GM18868 (cell line): ENCODE measurements around the gene CRYZL1.

Experiments used
- ATAC-seq: cut with Tn5 transposase; IDR thresholded peaks from one replicate; pipeline ENCODE4 v1.9.1; 2021; ENCODE audit warnings: mild to moderate bottlenecking, moderate library complexity; ENCODE audit not compliant: unreplicated experiment

CRYZL1 gene

DNA sequence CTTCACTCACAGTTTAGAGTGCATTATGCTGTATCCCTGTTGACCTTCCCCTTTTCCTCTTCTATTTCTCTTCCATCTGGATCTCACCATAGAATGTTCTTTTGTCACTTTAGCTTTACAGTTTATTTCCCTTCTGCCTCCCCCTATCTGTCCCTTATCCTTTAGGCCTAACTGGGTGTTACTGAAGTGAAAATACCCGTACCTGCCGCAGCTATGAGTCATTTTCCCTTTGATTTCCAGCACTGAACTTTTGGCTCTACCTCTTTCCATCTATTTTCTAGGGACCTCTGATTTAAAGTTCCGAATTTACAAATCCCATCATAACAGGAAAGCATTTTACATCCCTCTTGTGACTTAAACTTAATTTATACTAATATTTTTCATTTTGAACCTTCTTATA lies 20.5 kb upstream of the CRYZL1 start:
- ATAC-seq, result no peak

DNA sequence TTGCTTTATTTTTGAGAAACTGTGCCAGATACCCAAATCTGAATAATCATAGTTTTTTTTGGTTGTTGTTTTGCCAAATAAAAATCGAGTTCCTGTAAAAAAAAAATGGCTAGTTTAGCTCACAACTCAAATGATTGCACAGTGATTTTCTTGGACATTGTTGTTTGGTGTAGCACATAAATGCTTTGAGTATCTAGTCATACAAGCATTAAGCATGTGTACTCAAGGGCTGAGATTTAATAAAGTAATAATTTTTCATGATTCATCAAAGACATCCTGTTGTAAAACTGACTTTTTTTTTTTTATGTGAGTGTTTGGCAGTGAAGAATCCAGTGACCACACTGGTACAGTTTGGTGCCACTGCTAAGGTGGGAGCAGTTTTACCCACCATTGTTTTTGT lies 19.6 kb upstream of the CRYZL1 start:
- no peak for ATAC-seq

DNA sequence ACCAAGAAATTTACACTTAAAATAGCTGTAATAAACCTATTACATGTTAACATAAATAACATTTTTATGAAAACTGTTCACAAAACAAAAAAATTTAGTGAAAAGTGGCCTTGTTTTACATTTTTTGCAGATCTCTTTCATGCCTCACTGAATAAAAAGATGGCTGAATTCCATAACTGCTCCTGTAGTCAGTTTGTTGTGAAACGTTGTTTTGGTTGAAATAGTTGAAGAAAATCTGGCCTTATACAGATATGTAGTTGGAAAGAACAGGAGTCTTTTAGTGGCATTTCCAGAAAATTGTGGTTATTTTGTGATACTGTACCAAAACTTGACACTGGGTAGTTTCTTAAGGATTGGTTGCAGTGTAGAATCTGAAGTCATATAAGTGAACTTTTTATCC lies 18.9 kb upstream of the CRYZL1 start:
- no peak for ATAC-seq

DNA sequence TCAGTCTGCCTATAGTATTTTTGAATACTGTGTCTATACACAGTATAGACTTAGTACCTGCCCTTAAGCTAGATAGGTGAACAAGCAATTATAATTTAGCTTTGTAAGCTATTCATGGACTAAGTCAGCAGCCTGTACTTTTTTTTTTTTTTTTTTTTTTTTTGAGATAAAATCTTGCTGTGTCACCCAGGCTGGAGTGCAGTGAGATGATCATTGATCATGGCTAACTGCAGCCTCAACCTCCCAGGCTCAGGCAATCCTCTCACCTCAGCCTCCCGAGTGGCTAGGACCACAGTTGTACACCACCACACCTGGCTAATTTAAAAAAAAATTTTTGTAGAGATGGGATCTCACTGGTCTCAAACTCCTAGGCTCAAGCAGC lies 18.0 kb upstream of the CRYZL1 start:
- ATAC-seq, result no peak

DNA sequence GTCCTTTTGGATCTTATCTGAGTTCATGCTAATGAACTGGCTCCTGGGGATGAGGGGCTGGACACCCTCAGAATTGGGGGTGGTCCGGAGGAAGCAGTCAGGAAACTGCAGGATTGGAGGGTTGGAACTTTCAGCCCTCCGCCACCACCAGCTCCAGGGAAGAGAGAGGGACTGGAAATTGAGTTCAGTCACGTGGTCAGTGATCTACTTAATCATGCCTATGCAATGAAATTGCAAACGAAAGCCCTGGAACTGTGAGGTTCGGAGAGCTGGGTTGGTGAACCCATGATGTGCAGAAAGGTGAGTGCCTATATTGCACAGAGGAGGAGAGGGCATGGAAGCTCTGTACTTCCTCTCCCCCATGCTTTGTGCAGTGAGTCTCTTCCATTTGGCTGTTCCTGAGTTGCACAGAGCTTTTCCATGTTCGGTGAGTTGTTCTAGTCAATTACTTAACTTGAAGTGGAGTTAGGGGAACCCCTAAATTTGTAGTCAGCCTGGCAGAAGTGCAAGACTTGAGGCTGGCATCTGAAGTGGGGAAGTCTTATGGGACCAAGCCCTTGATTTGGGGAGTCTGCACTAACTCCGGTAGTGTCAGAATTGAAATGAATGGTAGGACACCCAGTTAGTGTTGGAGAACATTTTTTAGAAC lies 17.5 kb upstream of the CRYZL1 start:
- no peak for ATAC-seq

DNA sequence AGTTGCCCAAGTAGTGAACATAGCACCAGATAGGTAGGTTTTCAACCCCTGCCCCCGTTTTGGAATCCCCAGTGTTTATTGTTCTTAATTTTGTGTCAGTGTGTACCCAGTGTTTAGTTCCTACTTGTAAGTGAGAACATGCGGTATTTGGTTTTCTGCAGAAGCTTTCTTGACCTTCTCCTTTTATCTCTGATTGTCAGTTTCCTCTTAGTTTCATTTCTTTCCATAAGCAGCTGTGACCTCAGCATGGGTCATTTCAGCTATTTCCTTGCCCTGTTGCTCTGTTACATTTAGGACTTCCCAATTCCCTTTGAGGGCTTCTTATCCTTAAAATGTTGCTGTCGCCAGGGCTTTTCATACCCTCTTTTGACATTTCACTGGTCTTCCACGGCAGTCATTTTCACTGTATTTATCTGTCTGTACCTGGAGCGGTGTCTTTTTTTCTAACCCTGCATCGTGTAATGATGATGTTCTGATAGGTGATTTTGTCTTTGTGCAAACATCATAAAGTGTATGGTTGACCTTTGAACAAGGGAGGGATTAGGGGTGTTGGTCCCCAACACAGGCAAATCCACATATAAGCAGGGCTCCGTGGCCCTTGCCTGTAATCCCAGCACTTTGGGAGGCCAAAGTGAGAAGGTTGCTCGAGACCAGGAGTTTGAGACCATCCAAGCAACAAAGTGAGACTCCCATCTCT lies 15.7 kb upstream of the CRYZL1 start:
- no peak for ATAC-seq

DNA sequence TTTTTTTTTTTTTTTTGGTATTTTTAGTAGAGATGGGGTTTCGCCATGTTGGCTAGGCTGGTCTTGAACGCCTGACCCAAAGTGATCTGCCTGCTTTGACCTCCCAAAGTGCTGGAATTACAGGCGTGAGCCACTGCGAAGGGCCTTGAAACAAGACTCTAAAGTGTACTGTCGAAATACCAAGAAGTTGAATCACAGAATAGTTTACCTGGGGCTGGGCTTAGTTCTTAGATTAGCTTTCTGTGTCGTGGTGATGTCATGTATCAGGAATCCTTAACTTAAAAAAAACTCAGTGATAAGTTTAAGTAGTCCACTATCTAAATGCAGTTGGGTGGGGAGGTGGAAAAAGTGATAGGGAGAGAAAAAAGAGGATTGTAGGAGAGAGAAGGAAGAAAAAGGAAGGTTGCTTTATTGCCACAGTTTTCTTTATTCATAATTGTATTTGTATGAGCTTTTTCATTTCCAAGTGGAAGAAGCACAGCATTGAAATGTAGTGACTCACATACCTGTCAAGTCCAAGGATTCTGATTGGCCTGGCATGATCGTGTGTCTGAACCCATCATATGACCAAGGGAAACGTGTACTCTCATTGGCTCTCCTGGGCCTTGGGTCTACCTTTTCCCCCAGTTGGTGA lies 14.2 kb upstream of the CRYZL1 start:
- no peak for ATAC-seq

DNA sequence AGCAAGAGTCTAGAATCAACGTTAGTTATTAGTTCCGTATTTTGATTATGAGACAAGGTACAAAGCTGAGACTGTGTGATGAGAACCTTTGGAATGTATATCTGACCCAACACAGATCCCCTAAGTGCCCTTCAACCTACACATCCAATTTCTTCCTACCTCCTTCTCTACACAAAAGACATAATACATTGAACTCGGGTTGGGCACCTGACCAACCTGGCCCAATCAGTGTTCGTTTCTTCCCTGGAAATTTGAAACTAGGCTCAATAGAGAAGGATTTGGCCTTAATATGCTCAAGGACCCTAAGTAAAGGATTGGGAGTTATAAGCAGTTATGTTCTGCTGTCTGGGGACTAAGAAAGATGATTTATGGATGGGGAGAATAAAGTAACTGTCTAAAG lies 12.9 kb upstream of the CRYZL1 start:
- no peak for ATAC-seq

DNA sequence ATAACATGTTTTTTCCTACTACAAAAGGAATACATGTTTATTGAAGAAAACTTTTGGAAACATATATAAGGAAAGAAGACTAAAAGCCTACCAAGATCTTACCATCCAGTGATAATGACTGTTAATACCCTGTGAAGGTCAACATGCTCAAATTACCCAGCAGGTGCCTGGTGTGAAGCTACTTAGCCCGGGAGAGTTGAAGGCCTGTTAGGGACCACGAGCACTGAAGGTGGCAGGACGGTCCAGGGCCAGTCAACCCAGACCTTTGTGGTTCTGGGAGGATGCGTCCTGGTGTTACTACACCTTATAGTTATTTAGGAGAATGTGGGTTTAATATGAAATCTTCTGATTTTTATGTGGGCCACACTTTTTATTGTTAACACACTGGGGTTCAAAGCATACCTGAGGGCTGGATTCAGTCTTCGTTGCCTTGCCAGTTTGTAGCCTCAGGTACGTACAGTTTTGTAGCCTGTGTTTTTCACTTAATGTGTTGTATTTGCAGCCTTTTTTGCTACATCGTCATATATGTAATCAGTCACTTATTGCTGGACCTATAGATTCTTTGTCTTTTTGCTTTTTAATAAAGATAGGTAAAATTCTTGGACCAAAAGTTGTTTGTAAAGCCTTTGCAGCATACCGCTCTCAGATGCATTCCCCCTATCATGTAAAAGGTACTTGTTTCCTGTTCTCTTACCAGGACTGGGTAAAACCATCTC lies 10.6 kb upstream of the CRYZL1 start:
- ATAC-seq, result no peak

DNA sequence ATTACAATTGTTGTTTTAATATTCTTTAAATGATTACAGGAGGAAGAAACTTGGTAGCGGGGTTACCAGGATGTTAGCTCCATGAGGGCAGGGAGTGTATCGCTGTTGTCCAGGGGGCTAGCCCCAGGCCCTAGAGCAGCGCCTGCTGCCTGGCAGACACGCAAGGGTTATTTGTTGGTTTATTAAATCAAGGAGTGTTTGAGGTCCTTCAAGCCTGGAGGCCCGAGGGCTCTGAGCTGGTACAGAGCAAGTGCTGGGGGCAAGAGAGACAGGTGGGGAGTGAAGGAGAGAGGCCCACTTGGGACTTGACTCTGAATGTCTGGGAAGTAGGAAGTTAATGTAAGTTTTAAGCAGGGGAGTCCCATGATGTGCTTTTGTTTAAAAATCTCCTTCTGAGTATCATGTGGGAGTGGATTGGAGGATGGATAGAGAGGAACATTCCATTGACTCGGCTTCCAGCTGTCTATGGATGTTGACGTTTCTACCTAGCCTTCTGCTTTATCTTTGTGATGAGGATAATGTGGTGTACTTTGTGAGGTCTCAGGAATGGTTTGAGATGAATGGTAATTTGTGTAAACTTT lies 9.5 kb upstream of the CRYZL1 start:
- ATAC-seq, result no peak

DNA sequence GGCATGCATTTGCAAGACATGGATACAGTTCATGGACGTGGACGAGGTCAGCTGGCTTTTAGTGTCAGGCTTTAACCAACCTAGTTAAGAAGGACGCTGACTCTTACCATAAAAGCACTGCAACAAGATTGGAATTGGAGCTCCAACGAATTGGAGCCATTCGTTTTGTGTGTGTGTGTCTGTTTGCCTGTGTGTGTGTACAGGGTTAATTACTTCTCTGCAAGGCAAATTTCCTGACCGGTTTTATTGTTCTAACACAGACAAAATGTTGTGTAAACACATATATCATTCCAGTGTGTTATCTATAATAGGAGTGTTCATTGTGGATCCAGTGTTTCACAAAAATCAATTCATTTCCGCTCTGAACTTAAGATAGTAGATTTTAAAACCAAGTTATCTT lies 8.7 kb upstream of the CRYZL1 start:
- no peak for ATAC-seq

DNA sequence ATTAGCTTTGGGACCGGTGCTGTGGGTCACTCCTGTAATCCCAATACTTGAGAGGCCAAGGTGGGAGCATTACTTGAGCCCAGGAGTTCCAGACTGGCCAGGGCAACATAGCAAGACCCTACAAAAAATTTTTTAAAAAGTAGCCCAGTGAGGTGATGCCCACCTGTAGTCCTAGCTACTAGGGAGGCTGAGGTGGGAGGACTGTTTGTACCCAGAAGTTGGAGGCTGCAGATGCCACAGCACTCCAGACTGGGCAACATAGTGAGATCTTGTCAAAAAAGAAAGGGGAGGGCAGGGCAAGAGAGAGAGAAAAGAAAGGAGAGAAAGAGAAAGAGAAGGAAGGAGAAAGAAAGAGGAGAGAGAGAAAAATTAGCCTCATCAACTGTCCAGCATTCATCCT lies 7.0 kb upstream of the CRYZL1 start:
- ATAC-seq, result no peak

DNA sequence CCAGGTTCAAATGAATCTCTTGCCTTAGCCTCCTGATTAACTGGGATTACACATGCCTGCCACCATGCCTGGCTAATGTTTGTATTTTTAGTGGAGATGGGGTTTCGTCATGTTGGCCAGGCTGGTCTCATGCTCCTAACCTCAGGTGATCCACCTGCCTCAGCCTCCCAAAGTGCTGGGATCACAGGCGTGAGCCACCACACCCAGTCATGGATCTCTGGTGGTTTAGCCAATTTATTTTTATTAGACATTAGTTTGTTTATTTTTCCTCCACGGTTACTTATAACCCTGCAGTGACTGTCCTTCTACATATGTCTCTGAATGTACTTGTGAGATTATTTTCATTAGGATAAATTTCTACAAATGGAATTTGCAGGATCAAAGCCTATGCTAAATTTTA lies 6.0 kb upstream of the CRYZL1 start:
- ATAC-seq, result no peak

DNA sequence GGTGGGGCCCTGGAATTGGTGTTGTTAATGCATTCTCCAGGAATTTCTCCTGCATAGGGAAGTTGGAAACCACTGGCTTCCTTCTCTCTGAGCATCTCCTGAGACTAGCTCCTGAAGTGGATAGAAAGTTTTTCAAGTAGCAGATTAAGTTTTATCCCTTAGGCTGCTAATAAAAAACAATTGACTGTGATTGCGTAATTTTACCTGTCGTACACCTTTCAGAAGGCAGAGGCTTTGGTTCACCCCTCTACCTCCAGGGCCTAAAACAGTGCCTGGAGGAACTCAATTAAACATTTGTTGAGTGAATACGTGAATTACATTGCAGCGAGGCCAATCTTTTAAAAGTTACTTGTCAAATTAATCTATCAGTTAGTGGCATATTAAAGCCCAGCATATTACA lies 4.2 kb upstream of the CRYZL1 start:
- ATAC-seq, result no peak

DNA sequence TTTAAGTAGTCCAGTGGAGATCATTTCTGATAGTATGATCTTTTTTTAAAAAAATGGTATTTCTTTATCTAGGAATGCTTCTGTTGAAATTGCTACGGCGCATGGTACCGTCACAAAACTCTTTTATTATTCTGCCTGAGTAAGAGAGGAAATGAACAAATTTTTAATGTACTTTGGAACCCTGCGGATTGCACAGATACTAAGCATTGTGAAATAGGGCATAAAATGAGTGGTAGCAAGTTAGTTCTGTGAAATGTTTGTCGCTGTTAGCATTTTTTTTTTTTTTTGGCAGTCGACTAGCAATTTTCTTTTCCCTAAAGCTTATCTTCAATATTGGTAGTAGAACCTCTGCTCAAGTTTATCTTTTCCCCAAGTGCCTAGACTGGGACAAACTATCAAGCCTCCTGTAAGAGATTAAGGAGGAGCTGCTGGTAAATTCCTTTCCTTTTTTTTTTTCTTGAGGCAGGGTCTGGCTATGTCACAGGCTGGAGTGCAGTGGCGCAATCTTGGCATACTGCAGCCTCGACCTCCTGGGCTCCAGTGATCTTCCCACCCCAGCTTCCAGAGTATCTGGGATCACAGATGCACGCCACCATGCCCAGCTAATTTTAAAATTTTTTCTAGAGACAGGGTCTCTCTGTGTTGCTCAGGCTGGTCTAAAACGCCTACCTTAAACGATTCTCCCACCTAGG lies 3.0 kb upstream of the CRYZL1 start:
- ATAC-seq, result no peak

DNA sequence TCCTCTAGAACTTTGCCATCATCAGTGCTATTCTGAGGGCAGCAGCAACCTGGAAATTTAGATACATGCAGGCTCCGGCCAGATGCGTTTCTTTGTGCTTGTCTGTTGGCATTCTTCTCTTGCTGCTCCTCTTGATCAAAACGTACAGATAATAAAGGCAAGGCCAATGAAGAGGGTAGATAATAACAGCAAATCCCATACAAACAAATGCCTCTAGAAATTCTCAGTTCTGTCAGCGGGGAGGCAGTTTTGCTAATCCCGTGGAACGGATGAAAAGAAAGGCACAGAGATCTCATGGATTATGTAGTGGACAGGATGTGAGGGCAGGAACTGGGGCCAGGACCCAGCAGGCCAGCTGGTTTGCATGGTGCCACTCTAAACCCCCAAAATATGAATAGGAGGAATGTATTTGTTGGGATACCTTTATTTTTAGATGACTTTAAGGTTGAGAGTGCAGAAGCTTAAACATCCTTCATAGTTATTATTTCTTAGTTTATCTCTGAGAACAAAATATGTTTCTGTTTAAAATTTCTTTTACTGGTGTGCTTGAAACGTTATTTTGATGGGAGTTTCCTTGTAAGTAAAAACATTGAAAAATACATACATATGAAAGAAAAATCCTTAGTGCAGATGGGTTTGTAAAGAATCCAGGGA lies 2.2 kb upstream of the CRYZL1 start:
- ATAC-seq, result no peak

DNA sequence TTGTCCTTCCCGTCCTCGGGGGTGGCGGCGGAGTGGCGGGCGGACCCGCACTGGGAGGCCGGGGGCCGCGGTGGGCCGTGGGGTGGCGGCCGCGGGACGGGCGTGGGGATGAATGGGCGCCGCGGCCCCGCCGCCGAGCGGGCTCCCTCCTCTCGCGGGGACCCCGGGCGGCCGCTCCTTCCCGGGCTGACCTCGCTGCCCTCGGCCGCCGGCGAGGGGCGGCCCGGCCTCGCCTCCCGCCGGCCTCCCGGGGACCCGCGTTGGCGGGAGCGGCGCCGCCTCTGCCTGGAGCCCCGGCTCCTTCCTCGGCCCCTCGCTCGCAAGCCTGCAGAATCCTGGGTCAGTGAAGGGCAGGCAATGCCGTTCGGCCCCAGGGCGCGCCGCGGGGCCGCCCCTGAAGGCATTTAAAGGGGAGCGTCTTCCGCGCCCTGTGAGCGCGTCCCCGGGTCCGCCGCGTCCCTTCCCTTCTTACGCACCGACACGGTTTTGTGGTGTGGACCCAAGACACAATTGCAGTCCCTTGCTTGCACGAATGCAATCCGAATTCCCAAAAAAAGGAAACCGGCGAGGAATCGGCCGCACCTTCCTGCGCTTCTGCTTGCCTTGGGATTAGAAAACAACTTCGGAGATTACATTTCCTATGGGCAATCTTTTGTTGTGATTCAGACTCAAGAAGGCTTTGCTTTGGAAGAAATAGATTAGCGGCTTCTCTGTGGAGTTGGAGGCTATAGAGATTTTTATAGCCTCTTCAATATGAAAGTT lies 1.5 kb upstream of the CRYZL1 start:
- ATAC-seq, result no peak

DNA sequence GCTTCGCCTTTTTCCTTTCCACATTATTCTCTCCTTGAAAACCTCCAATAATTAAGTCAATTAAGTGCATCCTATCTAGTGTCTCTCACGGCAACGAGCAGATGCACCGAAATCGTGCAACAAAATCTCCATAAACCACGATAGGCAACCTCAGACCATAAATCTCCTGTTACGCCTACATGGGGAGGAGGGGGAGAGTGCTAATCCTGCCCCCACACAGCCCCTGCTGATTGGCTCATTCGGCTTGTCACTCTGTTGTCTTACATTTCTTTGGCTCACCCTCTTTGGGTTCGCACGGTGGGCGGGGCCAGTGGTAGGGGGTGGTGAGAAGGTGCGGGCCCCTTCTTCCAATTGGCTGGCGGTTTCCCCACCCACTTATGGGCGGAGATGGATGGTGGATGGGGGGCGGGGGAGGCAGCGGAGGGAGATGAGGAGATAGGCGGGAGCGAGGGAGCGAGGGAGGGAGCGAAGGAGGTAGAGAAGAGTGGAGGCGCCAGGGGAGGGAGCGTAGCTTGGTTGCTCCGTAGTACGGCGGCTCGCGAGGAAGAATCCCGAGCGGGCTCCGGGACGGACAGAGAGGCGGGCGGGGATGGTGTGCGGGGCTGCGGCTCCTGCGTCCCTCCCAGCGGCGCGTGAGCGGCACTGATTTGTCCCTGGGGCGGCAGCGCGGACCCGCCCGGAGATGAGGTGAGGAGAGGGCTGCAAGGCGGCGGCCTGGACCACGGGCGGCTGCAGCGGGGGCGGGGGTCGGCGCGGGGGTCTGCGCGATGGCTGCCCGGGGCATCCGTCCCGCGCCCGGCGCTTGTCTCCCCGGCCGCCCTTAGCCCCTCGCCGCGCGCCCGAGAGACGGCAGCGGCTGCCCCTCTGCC lies 720 bp upstream of the CRYZL1 start, which contains the start of gene ITSN1:
ITSN1 (plus strand) TSS at position 475 of the 869 bp plus-strand sequence. CDS start 76,328 bp downstream, outside the sequence.
- peak; percentile 86 for ATAC-seq
